ENCODE results near the gene TCF12. TPM values are rescaled to one million over a fixed set of nuclear protein-coding genes. Genes with fewer than 3 reads are reported as not detected.

The TCF12 gene
- total RNA-seq, 2 donors from 2014 or later = 44.9 to 55.5 TPM

DNA sequence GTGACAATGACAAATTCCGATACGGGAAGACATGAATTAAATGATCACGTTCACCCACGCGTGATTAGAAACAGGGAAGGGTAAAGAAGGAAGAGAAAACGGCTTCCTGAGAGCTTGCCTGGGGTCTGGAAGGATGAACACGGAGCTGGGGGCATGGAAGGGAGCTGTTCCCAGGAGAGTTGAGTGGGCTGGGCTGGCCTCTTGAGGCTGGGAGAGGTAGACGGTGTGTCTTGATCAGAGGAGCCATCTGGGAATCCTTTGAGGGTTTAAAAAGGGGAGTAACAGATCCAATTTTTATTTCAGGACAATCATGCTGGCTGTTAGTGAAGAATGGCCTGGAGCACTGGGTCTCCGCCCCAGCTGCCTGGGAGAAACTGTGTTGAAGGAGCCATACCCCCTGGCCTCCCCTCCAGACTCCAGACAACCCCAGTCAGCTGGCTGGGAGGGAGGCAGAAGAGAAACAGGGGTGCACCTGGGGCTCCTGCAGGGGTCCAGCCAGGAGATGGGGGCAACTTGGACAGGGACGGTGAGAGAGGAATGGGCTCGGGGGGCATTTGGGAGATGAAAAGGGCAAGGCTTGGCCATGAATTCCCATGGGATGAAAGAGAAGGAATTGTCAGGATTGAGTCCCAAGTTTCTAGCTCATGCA lies 404.3 kb downstream of the TCF12 start:
- H3K36me3 Mint-ChIP-seq = no peaks in the 10 kb centered on the region
- DNase-seq (ENCODE audit: low spot score in 2 of 2) (no peak), ATAC-seq (no peak)
- no peaks in the 10 kb centered on the region for H3K9me3 Mint-ChIP-seq
- no peak overlapping the region for H3K27ac Mint-ChIP-seq

DNA sequence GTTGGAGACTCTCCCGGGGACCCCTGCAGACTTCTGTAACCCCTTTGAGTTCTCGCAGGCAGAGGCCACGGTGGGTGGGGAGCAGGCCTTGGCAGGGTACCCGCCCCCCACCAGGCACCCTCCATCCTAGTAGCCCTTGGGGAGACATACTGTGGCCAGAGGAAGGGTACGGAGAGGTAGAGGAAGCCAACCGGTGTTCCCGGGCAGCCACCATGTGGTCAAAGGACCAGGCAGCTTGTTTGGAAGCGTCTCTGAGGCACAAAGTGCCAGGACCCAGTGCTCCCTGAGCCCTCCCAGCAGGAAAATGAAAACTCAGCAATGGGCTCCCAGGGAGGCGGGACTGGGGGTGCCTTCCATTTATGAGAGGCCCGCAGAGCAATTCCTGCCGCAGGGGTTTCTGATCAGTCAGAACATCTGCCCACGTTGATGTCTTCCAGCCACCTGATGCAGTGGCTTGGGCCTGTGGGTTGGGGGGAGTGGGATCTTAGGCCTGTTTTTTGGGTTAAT lies 404.9 kb downstream of the TCF12 start:
- no peak overlapping the region for H3K27ac Mint-ChIP-seq
- no peaks in the 10 kb centered on the region for H3K9me3 Mint-ChIP-seq
- no peaks in the 10 kb centered on the region for H3K36me3 Mint-ChIP-seq
- no peak for ATAC-seq
- DNase-seq (ENCODE audit: low spot score in 2 of 2) = no peak

DNA sequence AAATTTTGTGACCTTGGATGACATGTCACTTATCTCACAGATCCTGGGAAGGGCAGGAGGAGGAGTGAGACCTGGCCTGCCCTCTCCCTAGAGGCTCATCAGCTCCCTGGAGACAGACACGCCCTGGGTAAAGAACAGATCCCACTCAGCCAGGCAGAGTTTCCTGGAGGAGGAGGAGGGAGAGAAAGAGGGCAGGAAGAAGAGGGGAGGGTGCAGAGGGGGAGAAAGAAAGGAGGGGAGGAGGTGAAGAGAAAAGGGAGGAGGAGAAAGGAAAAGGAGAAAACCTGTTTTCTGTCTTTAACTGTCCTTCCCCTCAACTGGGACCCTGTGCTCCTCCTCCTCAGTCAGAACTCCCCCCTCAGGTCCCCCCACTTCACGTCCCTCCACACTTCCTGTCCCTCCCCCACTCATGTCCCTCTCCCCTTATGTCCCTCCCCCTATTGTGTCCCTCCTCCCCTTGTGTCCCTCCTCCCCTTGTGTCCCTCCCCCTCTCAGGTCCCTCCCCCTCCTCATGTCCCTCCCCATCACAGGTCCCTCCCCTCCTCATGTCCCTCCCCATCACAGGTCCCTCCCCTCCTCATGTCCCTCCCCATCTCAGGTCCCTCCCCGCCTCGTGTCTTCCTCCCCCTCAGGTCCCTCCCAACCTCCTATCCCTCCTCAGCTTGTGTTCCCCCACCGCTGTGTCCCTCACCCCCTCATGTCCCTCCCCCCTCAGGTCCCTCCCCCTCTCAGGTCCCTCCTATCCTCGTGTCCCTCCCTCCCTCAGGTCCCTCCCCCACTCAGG lies 405.6 kb downstream of the TCF12 start:
- Mint-ChIP-seq H3K36me3 (no peaks in the 10 kb centered on the region), H3K9me3 (no peaks in the 10 kb centered on the region), H3K27ac (no peak overlapping the region)
- DNase-seq (ENCODE audit: low spot score in 2 of 2) (no peak), ATAC-seq (peak; percentile 20 to 48)

DNA sequence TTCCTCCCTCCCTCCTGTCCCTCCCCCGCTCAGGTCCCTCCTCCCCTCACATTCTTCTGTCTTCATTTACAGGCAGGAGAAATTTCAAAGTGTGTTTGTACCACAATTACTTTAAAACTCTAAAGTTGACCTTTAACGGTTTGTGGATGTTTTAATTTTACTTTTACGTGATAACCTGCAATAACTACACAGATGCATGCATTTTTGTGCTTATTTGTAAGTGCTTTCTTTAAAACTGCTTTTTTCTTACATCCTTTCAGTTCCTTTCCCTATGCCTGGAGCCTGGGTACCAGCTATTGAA lies 406.1 kb downstream of the TCF12 start:
- H3K27ac Mint-ChIP-seq = no peak overlapping the region
- no peaks in the 10 kb centered on the region for H3K36me3 Mint-ChIP-seq
- H3K9me3 Mint-ChIP-seq = no peaks in the 10 kb centered on the region
- ATAC-seq (no peak), DNase-seq (ENCODE audit: low spot score in 2 of 2) (no peak)

DNA sequence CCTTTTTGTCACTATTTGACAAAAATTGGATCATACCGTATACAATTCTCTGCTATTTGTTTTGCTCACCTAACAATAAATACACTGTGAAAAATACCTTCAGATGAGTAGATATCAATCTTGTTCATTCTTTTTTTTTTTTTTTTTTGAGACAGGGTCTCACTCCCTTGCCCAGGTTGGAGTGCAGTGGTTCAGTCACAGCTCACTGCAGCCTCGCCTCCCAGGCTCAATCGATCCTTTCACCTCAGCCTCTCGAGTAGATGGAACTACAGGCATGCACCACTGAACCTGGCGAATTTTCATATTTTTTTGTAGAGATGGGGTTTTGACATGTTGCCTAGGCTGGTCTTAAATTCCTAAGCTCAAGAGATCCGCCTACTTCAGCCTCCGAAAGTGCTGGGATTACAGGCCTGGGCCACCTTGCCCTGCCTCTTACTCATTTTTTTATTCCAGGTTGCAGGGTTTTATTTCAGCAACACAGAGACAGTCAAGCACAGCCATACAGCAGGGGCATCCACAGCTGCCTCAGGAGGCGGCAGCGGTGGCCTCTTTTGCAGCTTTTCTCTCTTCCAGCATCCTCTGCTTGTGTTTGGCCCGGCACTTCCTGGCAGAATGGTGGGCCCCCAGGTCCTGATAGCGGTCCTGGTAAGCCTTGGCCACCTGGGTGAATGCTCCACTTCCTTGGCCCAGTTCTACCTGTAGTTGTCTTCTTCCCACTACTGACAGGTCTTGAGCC lies 406.7 kb downstream of the TCF12 start:
- DNase-seq (ENCODE audit: low spot score in 2 of 2) (no peak), ATAC-seq (no peak)
- H3K36me3 Mint-ChIP-seq = no peaks in the 10 kb centered on the region
- peak overlapping the region in 1 of 2 donors; percentile 14 for H3K27ac Mint-ChIP-seq
- no peaks in the 10 kb centered on the region for H3K9me3 Mint-ChIP-seq

DNA sequence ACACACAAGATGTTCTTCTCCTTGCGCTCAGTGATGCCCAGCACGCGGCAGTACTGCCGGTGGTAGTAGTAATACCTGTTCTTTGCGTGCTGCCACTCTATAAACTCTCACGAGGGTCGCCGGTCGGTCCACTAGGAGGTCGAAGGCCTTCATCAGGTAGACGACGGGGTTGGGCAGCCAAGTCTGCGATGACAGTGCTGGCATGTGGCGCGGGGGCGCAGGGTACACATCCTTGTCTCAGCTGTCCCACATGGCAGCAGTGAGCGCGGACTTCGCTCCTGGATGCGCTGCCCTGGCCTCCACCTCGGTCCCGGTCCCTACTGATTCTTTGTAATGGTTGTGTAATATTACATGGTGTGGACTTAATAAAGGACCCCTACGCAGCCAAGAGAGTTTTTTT lies 407.8 kb downstream of the TCF12 start:
- Mint-ChIP-seq H3K9me3 (no peaks in the 10 kb centered on the region), H3K36me3 (no peaks in the 10 kb centered on the region), H3K27ac (no peak overlapping the region)
- no peak for DNase-seq (ENCODE audit: low spot score in 2 of 2)
- ATAC-seq = no peak

DNA sequence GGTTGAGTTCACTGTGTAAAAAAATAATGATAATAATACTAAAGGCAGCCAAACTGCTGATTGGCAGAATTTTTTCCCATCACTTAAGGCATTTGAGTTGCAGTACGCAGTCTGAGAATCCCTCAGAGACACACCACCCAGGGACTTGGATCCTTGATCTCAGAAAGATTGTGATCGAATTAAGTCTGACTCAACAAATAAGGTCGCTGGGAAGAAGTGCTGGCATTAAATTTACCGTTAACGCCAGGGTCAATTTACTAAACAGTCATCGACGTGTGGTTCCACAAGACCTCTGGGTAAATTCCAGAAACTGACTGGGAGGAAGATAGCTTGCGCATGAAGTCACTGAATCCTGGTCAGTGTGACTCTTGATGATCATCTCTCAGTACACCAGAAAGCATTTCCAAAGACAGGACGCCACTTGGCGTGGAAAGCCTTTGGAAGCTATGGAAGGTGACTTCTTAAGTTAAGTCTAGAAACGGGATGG lies 409.6 kb downstream of the TCF12 start:
- no peaks in the 10 kb centered on the region for H3K9me3 Mint-ChIP-seq
- DNase-seq (ENCODE audit: low spot score in 2 of 2) (no peak), ATAC-seq (no peak)
- no peak overlapping the region for H3K27ac Mint-ChIP-seq
- no peaks in the 10 kb centered on the region for H3K36me3 Mint-ChIP-seq

DNA sequence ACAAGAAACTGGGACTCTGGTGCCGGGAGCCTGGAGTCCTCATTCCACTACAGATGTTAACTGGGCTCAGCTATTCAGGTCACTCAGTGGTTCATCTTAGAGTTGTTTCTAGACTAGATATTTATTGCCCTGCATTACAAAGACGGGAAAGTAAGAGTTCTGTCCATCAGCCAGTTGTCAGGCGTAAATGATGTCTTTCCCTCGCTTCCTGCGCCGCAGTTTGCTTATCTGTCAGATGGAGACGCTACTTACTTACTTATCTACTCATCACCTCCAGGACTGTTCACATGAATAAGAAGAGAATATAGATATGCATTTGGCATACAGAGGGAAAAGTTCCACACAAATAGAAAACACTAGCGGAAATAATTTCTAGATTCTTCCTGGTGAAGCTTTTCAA lies 410.0 kb downstream of the TCF12 start:
- Mint-ChIP-seq H3K9me3 (no peaks in the 10 kb centered on the region), H3K27ac (no peak overlapping the region), H3K36me3 (no peaks in the 10 kb centered on the region)
- DNase-seq (ENCODE audit: low spot score in 2 of 2) (no peak), ATAC-seq (no peak)

DNA sequence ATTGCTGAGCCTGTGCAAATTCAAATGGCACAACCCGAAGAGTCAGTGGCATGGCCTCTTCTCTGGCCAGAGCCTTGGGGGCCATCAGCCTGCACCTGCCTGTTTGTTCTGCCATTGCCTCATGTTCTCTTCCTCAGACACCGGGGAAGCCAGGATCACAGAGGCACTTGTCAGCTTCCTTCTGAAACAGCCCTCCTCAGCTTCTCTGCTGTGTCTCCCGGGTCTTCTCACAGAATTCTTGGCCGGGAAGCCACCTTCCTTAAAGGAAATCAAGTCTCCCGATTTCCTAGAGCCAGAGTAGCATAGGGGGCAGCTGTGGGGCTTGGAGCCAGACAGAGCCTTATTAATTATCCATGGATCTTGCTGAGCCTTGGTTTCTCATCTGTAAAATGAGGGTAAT lies 410.5 kb downstream of the TCF12 start:
- DNase-seq (ENCODE audit: low spot score in 2 of 2) = no peak
- Mint-ChIP-seq H3K36me3 (no peaks in the 10 kb centered on the region), H3K9me3 (no peaks in the 10 kb centered on the region), H3K27ac (no peak overlapping the region)
- ATAC-seq = no peak

DNA sequence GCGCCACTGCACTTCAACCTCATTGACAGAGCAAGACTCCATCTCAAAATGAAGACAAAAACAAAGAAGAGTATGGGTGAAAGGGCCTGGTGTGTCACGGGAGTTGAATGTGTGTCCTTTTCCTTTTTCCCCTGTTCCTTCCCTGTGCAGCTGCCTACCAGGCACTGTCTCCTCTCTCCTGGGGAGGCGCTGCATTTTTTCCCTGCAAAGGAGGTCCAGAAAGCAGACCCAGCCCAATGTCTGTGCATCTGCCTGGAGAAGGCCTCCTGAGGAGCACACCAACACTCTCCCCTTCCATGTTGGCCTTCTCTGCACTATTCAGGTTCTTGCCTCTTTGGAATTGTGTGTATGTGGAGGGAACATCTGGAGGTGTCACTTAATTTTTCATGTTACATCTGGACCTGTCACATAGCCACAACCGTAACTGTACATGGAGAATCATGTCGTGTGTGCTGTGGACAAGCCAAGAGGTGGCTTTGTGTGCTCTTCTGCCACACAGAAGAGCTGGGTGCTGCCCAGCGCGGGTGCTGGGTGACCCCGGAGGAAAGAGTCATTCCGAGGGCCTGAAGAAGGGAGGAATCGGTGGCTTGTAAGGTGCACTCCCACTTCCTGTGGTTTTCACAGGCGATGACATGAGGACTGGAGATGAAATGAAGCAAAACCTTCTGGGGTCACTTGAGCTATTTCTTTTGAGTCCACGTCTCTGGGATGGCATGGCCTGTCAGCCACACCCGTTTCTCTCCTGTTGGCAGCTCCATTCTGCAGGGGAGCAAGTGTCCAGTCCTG lies 411.3 kb downstream of the TCF12 start:
- Mint-ChIP-seq H3K27ac (no peak overlapping the region), H3K9me3 (no peaks in the 10 kb centered on the region), H3K36me3 (no peaks in the 10 kb centered on the region)
- no peak for DNase-seq (ENCODE audit: low spot score in 2 of 2)
- no peak for ATAC-seq

DNA sequence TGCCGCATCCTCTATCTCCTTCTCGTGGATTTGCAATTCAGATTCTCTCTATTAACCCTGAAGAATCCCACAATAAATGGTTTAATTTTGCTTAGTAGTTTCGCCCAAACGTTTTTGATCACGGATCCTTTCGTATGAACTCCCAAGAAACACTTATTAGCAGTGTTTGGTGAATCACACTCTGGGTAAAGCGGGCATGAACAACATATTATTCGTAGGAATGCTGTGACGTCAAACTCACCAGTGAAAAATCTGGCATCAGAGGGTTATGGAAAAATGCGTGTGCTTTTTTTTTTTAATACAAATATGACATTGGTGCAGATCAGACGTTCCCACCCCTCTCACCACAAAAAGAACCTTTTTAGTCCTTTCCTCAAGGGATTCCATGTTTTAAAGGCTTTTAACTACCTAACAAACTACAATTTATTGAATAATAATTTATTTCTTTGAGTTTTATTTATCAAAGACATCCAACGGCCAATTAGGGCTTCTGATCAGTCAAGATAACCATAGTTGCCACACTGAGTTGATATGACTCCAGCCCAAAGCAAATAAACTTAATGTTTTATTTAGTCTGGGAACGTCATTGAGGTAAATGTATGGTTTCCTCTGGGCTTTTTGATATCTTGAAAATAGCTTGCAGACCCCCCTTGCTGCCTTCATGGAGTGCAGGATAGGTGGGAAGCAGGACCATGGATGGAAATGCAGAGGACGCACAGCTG lies 412.3 kb downstream of the TCF12 start:
- no peaks in the 10 kb centered on the region for H3K9me3 Mint-ChIP-seq
- no peak for ATAC-seq
- H3K27ac Mint-ChIP-seq = no peak overlapping the region
- H3K36me3 Mint-ChIP-seq = no peaks in the 10 kb centered on the region
- DNase-seq (ENCODE audit: low spot score in 2 of 2) = no peak

DNA sequence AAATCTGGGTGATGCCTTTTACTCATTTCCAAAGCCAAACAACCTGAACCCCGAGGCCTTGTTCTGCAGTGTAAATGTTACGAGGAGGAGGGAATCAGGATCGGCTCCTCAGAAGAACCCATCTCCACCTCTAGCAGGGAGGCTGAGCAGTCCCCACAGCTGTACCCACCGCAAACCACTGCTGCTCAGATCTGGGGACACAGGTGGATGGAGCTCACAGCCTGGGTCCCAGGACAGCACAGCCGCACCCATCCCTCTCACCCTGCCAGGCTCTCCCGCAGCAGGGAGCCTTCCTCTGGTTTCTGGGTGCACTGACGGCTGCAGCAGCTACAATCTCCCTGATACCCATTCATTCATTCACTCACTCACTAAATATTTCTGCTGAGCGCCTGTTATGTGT lies 413.9 kb downstream of the TCF12 start:
- no peak for ATAC-seq

DNA sequence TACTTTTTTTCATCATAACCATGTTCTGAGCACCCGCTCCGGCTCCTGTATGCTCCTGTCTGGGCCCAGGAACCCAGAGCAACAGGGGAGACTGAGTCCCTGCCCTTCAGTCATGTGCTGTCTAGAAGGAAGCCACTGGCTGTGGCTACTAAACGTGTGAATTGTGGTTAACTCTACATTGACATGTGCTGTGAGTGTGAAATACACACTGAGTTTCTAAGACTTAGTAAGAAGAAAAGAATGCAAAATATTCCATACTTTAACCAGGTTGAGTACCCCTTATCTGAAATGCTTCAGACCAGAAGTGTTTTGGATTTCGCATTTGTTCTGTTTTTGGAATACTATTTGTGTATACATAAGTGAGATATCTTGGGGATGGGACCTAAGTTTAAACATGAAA lies 415.0 kb downstream of the TCF12 start:
- Mint-ChIP-seq H3K27ac (no peak overlapping the region), H3K9me3 (no peaks in the 10 kb centered on the region), H3K36me3 (no peaks in the 10 kb centered on the region)
- no peak for ATAC-seq
- DNase-seq (ENCODE audit: low spot score in 2 of 2) = no peak

More for the DNA sequence above, 413.9 kb downstream of the TCF12 start:
- Mint-ChIP-seq H3K9me3 (no peaks in the 10 kb centered on the region), H3K36me3 (no peaks in the 10 kb centered on the region), H3K27ac (no peak overlapping the region)
- no peak for DNase-seq (ENCODE audit: low spot score in 2 of 2)

DNA sequence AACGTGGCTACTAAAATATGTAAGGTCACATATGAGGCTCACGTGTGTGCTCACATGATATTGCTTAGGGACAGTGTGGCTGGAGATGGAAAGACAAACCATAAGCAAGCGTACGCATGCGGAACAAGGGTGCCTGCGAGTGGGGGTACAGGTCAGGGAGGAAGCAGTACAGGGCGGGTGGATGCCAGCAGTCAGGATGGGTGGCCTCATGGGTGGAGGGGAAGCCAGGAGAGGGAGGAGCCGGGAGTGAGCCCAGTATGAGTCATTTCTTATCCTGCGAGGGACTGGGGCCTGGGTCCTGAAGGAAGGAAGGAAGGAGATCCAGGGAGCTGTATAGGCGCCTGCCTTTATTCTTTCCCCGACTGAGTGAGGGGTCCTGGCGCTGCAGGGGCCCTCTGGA lies 415.8 kb downstream of the TCF12 start:
- no peaks in the 10 kb centered on the region for H3K9me3 Mint-ChIP-seq
- ATAC-seq = no peak
- no peaks in the 10 kb centered on the region for H3K36me3 Mint-ChIP-seq
- DNase-seq (ENCODE audit: low spot score in 2 of 2) = no peak
- no peak overlapping the region for H3K27ac Mint-ChIP-seq

DNA sequence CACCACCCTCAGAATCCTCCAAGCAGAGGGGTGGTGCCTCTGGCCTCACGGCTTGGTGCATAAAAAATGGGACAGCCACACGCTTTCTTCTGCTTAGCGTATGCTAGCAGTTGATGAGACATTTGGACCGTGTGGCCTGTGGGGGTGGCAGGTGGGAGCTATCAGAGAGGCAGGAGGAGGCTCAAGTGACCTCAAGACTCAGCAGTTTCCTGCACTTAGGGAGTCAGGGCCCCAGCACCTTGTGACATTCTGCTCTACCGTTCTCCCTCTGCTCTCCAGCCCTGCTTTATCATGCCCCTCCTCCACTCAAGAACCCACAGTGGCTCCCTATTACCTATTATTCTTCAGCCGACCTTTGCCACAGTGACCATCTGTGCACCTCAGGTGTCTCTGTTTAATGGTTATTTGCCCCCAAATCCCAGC lies 416.9 kb downstream of the TCF12 start:
- Mint-ChIP-seq H3K36me3 (no peaks in the 10 kb centered on the region), H3K9me3 (no peaks in the 10 kb centered on the region), H3K27ac (no peak overlapping the region)
- ATAC-seq (no peak), DNase-seq (ENCODE audit: low spot score in 2 of 2) (no peak)

DNA sequence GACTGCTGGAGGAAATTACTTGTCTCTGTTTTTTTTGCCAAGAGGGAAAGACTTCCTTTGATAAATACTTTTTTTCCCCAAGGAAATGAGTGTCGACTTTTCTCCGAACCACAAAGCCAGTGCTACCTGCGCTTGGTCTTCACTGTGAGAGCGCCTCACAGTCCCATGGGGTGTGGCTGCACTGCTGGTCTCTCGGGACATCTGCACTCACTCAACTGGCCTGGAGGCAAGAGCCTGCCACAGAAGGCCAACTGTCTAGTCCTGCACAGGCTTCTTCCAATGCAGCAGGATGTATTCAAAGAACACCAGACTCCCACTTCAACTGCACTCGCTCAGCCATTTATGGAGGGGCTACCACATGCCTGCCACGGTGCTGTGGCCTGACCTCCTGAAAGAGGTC lies 417.3 kb downstream of the TCF12 start:
- H3K27ac Mint-ChIP-seq = no peak overlapping the region
- no peaks in the 10 kb centered on the region for H3K9me3 Mint-ChIP-seq
- DNase-seq (ENCODE audit: low spot score in 2 of 2) (no peak), ATAC-seq (no peak)
- no peaks in the 10 kb centered on the region for H3K36me3 Mint-ChIP-seq

Data from activated naive CD4-positive, alpha-beta T cell treated with anti-CD3 and anti-CD28 coated beads, Interleukin-2, amount 50 U/mL, for 72 hours (primary cell).